Endothelial cell of umbilical vein (primary cell): ENCODE measurements around the gene ZDHHC14.

Experiments
- CTCF ChIP-seq, 2 donors: IDR thresholded peaks; 1 replicate in 1 of 2; 2 replicates in 1 of 2; pipeline ENCODE4 v1.5.1; 2011; ENCODE audit warnings: low read length in 2 of 2, mild to moderate bottlenecking in 2 of 2, moderate library complexity in 2 of 2, control low read depth in 1 of 2, inconsistent platforms in 1 of 2, low read depth in 1 of 2; ENCODE audit not compliant: insufficient read depth in 1 of 2; ENCODE audit errors: extremely low read depth in 1 of 2
- EZH2 ChIP-seq: IDR thresholded peaks from 2 replicates; pipeline ENCODE4 v1.6.1; 2012; ENCODE audit warnings: borderline replicate concordance, low read depth, mild to moderate bottlenecking, moderate library complexity, low read length, inconsistent platforms; ENCODE audit not compliant: severe bottlenecking
- POLR2A ChIP-seq: IDR thresholded peaks from 2 replicates; pipeline ENCODE4 v1.6.1; 2012; ENCODE audit warnings: low read depth, mild to moderate bottlenecking, control low read depth, low read length
- POLR2AphosphoS5 ChIP-seq: IDR thresholded peaks from 2 replicates; pipeline ENCODE4 v1.6.1; 2012; ENCODE audit warnings: low read depth, mild to moderate bottlenecking, control low read depth, low read length, moderate library complexity; ENCODE audit not compliant: insufficient read depth

GRCh38 chr6:157695301-157696040 is 314.5 kb downstream of the ZDHHC14 start:
- TF ChIP-seq POLR2A (no peak), CTCF (IDR thresholded peaks at IDR 0.05; ENCODE audit: extremely low read depth in 1 of 2, insufficient read depth in 1 of 2, low read depth in 1 of 2, low read length in 2 of 2) (no peak), POLR2AphosphoS5 (no peak), EZH2 (no peak)
